Measurements from ENCODE around the gene DTNBP1.
A peak's percentile ranks its signal among the peaks of the same experiment; 100 is the strongest.

DTNBP1 gene

DNA sequence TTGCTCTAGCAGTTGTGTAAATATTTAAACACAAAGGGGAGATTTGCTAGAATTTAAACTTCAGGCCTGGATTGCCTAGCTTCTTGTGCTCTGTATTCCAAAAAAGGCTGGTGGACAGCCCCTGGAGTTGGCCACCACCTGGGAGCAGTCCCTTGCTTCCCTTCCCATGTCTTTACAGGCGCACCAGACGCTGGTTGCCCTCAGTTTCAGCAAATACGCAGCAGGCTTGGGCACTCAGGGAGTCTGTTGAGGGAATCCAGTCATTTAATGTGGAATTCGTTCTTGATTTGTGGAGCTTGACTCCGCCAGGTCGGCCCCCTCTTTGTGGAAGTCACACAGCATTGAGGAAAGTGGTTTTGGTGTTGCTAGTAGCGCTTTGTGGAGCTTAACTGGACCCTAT, 156.8 kb downstream of the DTNBP1 start:
- no peak for FAIRE-seq
- DNase-seq (ENCODE audit: insufficient read length, low spot score), result no peak

DNA sequence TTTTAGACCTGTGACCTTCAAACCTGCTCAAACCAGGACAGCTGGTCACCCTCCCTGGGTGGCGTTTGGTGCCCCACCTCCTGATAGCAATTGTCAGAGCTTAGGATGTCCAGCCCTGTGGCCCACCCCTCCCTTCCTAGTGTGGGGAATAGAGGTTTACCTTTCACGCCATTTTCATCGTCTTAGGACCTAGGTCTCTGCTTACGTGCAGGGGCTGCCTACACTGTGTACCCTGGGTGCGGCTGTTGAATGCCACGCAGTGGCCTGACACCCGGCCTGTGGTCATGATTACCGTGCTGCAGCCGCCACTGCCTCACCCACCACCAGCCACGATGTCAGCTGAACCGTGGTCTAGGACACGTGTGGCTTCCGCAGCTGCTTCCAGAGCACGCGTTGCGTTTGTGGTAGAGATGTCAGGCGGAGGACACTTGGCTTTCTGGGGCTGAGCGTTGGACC, 157.3 kb downstream of the DTNBP1 start:
- no peak for DNase-seq (ENCODE audit: insufficient read length, low spot score)
- FAIRE-seq, result no peak

DNA sequence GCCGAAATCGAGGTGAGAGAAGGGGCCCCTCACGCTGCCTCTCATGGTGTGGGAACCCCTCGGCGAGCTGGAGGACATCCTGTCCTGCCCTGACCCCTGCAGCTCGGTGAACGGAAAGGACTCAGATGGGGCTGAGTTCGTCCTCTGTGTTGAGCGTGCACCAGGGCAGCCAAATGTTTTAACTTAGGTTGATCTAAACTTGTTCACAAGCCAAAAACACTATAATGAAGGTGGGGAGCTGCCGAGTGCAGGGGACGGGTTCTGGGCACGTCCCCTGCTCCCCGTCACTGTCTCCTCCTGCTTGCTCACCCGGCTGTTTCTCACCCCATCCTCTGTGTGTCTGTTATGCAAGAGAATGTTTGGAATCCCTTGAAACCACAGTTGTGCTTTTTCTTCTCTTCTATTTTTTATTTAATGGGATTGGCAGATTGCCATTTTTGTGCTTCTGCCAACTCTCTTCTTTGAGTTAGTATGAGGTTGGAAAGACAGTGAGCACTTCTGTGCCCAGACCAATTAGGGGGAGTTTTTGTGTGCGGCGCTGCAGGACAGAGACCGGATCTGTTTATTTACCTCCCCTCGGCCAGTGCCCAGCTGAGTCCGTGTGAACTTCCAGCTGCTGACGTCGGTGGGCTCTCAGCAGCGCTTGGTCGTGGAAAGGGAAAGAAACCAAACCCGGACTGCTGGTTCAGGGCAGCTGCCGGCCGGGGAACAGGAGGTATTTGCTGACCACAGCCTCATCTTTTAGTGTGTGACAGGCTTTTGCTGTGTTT, 158.1 kb downstream of the DTNBP1 start:
- FAIRE-seq (peak; percentile 86), DNase-seq (ENCODE audit: insufficient read length, low spot score) (peak; percentile 90)

DNA sequence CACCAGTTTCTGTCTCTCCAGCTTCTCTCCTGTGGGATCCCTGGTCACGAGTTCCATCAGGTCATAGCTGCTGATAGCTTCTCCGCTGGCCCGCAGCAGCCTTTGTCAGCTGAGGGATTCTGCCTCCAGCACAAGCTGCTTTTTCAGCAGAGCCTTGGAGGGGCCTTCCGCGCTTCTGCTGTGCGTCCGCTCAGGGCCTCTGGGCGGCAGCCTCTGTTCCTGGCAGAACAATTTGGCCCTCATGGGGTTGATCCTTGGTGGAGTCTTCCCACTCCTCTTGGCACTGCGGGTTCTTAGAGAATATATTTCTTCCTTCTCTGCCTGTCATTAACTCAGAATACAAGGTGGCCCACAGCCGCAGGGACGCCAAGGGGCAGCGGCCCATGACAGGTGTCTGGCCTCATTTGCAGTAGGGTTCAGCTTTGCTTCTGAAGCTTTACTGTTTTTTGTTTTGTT, 158.8 kb downstream of the DTNBP1 start:
- FAIRE-seq (no peak), DNase-seq (ENCODE audit: insufficient read length, low spot score) (no peak)

DNA sequence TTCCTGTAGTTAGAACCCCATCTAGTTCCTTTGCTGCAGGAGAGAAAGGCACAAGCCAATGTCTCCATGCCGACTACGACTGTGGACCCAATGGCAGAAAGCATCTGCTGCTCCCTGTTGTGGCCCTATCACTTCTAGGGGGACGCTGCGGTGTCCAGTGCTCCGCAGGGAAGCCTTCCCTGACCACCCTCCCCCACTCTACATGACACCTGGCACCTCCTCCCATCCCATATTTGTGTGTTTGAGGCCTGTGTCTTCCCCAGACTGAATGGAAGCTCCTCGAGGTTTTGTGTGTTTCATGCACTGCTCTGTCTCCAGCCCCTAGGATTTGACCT, 159.5 kb downstream of the DTNBP1 start:
- FAIRE-seq (no peak), DNase-seq (ENCODE audit: insufficient read length, low spot score) (no peak)

DNA sequence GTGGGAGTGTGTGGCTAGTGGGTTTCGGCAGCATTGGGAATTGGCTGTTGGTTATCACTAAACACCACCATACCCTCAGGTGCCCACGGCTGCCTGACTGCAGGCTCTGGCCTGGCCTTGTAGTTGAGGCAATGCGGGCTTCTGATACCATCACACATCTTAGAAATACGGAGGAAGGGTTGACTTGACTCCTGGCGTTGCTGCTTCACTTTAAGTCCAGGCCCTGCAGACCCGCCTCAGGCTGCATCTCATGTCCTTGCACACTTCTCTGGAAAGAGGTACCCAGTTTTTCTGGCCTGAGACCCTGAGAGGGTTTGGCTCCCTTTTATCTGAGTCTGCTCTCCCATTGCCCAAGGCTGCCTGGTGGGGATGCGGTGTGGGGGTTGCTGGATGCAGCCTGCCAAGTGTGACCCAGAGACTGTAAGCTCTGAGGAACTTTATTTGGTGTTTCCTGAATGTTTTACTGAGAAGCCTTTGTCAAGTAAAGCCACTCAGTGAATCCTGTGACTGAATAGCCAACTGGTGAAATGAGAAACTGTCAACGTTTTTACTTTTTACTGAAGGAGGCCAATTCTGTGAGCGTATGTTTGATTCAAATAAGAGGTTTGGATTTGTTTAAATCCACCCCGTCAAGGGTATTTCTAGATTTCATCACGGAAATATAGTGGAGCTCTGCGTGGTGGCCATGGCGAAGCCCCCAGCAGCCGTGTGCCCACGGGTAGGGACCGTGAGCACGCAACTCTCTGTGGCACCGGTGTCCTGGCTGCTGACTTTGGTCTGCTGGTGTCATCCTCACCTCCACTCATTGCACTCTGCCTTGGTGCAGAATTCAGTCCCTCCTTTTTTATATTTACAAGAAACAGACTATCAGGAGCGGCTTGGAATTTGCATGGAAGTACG, 160.1 kb downstream of the DTNBP1 start:
- no peak for FAIRE-seq

DNA sequence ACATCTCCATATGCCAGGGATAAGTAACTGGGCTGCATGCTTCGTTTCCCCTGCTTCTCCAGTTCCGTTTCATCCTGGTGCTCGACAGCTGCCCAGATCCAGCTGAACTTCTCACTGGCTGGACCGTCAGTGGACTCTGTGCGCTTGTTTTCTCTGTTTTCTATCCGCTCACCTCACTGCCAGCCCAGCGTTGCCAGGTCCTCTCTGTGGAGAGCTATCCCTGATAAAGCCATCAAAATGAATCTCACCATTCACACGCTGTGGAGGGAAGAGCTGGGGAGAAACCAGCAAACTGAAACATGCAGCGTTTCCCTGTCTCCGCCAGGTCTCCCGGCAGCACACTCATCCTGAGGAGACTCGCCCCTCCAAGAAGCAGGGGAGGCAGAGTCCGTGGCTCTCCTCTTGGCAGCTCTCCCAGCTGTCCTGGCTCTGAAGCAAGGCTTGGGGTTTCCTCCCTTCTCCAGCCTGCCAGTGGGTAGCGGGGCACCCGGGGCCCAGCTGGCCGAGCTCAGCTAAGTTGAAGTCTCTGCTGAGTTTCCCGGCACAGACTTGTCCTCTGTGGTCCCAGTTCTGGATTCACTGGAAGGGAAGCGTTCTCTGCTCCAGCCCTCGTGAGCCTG, 160.9 kb downstream of the DTNBP1 start:
- FAIRE-seq (no peak), DNase-seq (ENCODE audit: insufficient read length, low spot score) (peak; percentile 23)

More for the DNA sequence above, 160.1 kb downstream of the DTNBP1 start:
- no peak for DNase-seq (ENCODE audit: insufficient read length, low spot score)

DNA sequence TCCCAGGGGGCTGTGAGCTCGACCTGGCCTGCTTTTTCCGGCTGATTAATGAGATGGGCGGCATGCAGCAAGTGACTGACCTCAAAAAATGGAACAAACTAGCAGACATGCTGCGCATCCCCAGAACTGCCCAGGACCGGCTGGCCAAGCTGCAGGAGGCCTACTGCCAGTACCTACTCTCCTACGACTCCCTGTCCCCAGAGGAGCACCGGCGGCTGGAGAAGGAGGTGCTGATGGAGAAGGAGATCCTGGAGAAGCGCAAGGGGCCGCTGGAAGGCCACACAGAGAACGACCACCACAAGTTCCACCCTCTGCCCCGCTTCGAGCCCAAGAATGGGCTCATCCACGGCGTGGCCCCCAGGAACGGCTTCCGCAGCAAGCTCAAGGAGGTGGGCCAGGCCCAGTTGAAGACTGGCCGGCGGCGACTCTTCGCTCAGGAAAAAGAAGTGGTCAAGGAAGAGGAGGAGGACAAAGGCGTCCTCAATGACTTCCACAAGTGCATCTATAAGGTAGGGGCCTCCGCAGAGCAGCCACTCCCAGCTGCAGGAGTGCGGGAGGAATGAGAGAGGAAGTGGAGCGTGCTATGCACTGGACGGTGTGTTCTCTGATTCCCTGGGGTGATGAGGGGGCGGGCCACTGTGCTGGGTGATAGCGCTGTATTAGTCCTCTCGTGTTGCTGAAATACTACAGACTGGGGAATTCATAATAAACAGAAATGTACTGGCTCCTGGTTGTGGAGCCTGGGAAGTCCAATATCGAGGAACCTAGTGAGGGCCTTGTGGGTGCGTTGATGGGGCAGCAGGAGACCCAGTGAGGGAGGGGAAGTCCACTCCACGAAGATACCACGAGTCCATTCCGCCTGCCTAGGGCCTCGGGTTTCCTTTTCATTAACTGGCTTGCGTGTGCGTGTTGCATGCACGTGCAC, 161.7 kb downstream of the DTNBP1 start:
- FAIRE-seq, result no peak
- no peak for DNase-seq (ENCODE audit: insufficient read length, low spot score)

DNA sequence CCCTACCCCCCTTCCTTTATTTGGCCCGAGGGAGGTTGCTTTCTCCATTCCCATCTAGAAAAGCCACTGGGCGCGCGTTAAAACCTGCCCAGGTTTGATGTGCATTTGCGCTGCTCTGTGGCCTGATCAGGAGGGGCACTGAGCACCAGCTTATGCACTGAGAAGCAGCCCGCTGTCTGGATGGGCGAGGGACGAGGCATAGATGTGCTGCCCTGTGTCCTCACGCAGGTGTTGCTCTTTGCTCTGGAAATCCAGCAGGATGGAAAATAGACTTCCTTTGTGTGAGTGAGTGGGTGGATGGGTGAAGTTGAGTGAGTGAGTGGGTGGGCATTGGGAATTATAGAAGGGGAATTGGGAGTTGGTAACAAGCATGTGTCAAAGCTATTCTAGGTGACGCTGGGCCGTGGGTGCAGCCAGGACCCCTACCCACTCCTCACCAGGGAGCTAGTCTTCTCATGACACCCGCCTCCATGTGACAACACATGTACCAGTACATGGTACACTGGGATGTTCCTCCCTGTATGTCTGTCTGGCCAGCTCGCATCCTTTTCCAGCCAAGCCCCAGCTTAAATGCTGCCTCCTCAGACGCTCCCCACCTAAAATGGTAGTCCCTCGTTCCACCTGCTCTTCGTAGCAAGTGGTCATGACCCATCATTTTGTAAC, 162.6 kb downstream of the DTNBP1 start:
- DNase-seq (ENCODE audit: insufficient read length, low spot score) (no peak), FAIRE-seq (no peak)

DNA sequence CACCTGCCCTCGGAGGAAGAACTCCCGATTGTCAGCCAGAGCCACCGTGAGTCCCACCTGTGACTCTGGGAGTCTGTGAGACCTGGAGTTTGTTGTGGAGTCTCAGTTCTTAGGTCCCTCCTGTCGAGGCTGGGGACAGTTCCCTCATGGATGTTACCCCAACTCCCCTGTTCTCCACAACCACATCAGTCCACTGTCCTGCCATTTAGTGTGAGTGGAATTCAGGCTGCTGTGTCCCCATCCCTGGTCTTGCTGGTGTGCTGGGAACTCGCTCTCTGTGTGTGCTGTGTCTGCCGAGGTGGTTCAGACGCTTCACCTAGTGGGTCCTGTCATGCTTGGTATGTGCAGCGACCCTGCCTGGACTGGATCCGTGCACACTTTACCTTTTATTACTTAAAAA, 163.2 kb downstream of the DTNBP1 start:
- DNase-seq (ENCODE audit: insufficient read length, low spot score) (no peak), FAIRE-seq (no peak)

DNA sequence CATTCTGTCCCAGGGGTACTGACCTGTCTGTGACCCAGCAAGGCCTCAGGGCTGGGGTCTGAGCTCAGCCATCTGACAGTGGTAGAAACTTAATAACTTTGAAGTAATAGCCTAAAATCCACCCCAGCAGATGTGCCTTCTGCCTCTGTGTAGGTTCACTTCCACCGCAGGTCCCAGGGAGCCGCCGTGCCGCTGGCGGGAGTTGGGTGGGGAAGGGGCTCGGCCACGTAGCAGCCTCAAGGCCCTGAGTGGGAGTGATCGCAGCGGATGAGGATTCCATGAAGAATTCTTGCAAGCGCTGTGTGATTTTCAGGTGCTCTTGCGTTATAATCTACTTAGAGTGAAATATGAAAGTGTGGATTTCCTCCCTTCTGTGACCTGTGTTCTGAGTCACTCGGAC, 163.7 kb downstream of the DTNBP1 start:
- DNase-seq (ENCODE audit: insufficient read length, low spot score) (no peak), FAIRE-seq (no peak)

DNA sequence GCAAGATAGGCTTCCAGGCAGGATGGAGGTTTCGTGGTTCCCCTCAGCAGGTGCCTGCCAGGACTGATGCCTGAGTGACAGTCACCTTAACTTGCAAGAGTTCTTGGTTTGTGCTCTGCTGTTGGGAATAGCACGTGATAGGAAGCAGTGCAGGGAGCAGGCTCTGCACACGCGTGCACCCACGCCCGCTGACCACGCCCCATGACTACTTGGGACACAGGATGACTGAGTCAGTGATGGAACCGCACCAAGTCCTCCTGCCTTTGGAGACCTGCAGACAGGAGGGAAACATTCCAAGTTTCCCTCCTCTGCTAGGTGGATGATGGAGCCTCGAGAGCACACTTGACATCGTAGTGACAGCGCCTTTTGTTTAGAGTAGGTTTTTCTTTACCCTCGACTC, 164.2 kb downstream of the DTNBP1 start:
- no peak for DNase-seq (ENCODE audit: insufficient read length, low spot score)

DNA sequence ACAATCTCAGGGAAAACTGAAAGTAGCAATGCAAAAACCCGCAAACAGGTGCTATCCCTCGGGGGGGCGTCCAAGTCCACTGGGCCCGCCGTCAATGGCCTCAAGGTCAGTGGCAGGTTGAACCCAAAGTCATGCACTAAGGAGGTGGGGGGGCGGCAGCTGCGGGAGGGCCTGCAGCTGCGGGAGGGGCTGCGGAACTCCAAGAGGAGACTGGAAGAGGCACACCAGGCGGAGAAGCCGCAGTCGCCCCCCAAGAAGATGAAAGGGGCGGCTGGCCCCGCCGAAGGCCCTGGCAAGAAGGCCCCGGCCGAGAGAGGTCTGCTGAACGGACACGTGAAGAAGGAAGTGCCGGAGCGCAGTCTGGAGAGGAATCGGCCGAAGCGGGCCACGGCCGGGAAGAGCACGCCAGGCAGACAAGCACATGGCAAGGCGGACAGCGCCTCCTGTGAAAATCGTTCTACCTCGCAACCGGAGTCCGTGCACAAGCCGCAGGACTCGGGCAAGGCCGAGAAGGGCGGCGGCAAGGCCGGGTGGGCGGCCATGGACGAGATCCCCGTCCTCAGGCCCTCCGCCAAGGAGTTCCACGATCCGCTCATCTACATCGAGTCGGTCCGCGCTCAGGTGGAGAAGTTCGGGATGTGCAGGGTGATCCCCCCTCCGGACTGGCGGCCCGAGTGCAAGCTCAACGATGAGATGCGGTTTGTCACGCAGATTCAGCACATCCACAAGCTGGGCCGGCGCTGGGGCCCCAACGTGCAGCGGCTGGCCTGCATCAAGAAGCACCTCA, 166.3 kb downstream of the DTNBP1 start:
- FAIRE-seq, result no peak

More for the DNA sequence above, 164.2 kb downstream of the DTNBP1 start:
- no peak for FAIRE-seq

DNA sequence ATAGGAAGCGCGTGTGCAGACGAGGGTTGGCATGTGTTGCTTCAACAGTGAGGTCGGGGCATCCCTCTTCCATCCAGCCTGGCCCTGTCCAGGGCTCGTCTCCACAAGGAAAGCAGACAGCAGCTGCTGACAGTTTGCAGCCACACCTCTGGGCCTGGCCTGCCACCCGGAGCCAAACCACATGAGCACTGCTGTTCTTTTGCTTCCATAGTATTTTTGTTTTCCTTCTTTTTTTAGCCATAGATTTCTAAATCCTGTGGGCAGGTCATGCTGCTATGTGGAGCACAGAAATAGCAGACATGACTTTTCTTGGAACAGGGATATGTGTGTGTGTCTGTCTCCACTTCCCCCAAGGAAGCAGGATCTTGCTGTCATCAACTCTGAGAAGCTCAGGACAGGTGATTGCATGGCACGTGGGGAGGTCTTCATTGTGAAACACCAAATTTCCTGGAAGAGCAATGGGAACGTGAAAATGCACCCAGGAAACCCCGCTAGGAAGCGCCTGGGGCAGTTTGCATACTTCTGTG, 167.4 kb downstream of the DTNBP1 start:
- no peak for FAIRE-seq
- DNase-seq (ENCODE audit: insufficient read length, low spot score), result no peak

More for the DNA sequence above, 166.3 kb downstream of the DTNBP1 start:
- DNase-seq (ENCODE audit: insufficient read length, low spot score), result no peak

DNA sequence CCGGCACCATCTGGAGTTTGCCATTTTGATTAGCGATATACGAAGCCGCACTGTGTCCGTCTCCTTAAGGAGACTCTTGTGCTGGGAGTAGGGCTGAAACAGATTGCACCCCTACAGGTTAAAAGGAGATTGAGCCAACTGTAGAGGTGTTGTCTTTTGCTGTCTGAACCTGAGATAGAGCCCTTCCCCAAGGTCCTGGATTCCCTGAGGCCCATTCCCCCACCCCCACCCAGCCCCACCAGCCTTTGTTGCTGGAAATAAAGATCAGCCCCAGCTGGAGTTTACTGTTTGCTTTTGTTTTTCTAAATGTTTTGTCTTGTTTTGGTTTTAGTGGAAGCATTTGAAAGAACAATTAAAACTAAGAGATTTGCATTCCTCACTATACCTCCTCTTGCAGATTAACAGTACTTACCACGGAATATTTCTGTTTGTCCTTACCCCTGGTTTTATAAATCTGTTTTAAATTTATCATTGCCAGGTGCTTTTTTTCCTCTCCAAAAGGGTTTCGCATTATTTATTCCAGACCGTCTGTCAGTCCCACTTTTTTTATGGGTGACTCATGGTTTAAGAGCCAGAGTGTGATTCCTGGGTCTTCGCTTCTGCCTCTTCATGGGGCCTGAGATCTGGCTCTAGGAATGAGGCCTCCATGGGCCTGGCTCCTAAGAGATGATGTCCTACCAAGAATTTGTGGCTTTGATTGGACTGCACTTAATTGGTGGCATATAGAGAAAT, 169.2 kb downstream of the DTNBP1 start:
- DNase-seq (ENCODE audit: insufficient read length, low spot score) (no peak), FAIRE-seq (no peak)

DNA sequence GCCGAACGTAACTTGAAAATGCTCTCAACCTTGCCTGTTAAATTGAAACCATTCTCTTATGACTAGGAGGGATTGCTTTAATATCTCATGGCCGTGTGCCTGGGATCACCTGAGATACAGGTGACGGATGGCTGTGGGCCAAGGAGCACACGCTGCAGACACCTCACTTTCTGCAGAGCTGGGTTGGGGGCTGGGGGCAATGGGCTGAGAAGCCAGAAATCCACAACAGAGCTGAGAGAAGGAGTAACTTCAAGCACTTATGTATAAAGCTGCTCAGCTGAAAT, 170.9 kb downstream of the DTNBP1 start:
- FAIRE-seq (no peak), DNase-seq (ENCODE audit: insufficient read length, low spot score) (no peak)

DNA sequence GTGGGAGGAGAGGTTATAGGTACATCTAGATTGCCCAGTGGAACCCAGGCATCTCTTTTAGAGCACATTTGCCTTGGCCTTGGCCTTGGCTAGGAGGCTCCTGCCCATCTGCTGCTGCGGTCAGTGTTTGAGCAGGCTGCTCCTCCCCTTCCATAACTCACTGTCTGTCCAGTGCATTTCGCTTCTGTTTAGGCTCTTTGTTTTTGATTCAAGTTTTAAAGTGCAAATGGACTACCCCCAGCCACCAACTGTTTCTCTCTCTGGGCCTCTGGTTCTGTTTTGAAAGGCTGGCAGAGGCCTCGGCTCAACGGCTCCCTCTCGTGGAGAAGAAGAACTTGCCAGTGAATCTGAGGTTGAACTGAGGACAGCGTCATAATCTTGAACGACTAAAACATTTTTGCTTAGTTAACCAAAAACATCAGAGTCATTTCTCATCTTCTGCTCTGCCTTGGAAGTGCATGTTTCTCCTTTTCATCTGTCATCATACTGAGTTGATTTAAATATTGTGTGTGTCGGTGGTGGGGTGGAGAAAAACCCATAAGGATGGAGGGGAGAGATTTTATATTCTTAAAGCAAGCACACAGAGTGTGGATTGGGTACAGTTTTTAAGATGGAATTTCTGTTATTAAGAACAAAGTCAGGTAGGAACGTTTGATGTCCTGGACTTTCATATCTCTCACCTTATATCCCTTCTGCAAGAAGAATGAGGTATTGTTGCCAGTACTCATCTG, 171.4 kb downstream of the DTNBP1 start:
- DNase-seq (ENCODE audit: insufficient read length, low spot score), result peak; percentile 60

More for the DNA sequence above, 171.4 kb downstream of the DTNBP1 start:
- no peak for FAIRE-seq

All from HTR-8/SVneo (cell line).